ENCODE measurements around the gene SLC9A4. TPM values are rescaled to one million over a fixed set of nuclear protein-coding genes. Genes with fewer than 3 reads are reported as not detected.

Gene SLC9A4
- total RNA-seq, 1 experiment from 2014 or later: 0.07 TPM

DNA sequence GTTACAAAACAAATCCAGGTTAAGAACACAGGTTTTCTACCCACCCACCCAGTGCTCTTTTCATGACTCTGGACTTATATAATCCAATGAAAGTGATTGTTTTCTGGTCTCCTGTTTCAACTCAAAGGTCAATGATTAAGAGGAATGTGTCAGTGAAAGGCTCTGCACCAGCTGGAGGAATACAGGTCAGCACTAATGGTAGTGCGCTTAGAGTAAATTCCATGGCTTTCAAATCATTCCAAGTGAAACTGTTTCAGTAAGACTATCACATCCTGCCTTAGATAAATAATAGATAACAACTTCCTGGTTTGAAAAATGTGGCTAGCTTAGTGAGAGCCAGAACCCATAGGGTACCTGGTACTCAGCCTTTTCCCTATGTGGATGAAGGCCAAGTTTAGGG lies 47.8 kb downstream of the SLC9A4 start:
- Histone ChIP-seq H3K9me2 (ENCODE audit: insufficient read depth) (no peaks in the 10 kb centered on the region), H3K9me3 (ENCODE audit: control insufficient read depth in 1 of 2, insufficient read depth in 1 of 2, low read depth in 1 of 2, low read length in 2 of 2) (no peaks in the 10 kb centered on the region), H3K4me1 (ENCODE audit: control insufficient read depth in 1 of 2, insufficient read depth in 2 of 2, low read length in 2 of 2) (no peaks in the 10 kb centered on the region), H3K27me3 (ENCODE audit: insufficient read depth, low read length) (no peaks in the 10 kb centered on the region), H3K4me2 (ENCODE audit: low read length) (no peak overlapping the region), H3K9ac (ENCODE audit: low read length) (no peak overlapping the region), H3K79me2 (ENCODE audit: insufficient read depth, low read length) (no peaks in the 10 kb centered on the region), H4K20me1 (ENCODE audit: insufficient read depth) (no peaks in the 10 kb centered on the region), H2AFZ (ENCODE audit: low read depth, low read length, poor library complexity, severe bottlenecking) (no peak overlapping the region), H3K36me3 (ENCODE audit: control insufficient read depth in 1 of 2, insufficient read depth in 2 of 2, low read length in 2 of 2) (no peaks in the 10 kb centered on the region), H3K4me3 (replicated peaks in 1 of 2; ENCODE audit: low read depth in 1 of 2, low read length in 2 of 2) (no peak overlapping the region), H3K27ac (ENCODE audit: low read depth, low read length) (no peak overlapping the region)
- CTCF ChIA-PET: no interaction called here
- BruUV-seq (replicated peaks): no TSS peak
- TF ChIP-seq, protein P1, sequence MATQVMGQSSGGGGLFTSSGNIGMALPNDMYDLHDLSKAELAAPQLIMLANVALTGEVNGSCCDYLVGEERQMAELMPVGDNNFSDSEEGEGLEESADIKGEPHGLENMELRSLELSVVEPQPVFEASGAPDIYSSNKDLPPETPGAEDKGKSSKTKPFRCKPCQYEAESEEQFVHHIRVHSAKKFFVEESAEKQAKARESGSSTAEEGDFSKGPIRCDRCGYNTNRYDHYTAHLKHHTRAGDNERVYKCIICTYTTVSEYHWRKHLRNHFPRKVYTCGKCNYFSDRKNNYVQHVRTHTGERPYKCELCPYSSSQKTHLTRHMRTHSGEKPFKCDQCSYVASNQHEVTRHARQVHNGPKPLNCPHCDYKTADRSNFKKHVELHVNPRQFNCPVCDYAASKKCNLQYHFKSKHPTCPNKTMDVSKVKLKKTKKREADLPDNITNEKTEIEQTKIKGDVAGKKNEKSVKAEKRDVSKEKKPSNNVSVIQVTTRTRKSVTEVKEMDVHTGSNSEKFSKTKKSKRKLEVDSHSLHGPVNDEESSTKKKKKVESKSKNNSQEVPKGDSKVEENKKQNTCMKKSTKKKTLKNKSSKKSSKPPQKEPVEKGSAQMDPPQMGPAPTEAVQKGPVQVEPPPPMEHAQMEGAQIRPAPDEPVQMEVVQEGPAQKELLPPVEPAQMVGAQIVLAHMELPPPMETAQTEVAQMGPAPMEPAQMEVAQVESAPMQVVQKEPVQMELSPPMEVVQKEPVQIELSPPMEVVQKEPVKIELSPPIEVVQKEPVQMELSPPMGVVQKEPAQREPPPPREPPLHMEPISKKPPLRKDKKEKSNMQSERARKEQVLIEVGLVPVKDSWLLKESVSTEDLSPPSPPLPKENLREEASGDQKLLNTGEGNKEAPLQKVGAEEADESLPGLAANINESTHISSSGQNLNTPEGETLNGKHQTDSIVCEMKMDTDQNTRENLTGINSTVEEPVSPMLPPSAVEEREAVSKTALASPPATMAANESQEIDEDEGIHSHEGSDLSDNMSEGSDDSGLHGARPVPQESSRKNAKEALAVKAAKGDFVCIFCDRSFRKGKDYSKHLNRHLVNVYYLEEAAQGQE (IDR thresholded peaks at IDR 0.05; ENCODE audit: low read depth): no peak
- no peak for TF ChIP-seq POLR2AphosphoS5 (IDR thresholded peaks at IDR 0.05; ENCODE audit: low read depth, low read length)
- no peak for TF ChIP-seq POLR2A (IDR thresholded peaks at IDR 0.05; ENCODE audit: borderline replicate concordance, extremely low read depth, insufficient read depth, insufficient read length)
- no peak for TF ChIP-seq ZNF274 (IDR thresholded peaks at IDR 0.05; ENCODE audit: low read depth, low read length)
- no peak for TF ChIP-seq SRF (IDR thresholded peaks at IDR 0.05; ENCODE audit: low read depth)
- TF ChIP-seq YY1 (IDR thresholded peaks at IDR 0.05; ENCODE audit: extremely low read depth, insufficient replicate concordance, low read depth, low read length): no peak
- no peak for TF ChIP-seq ELF1 (IDR thresholded peaks at IDR 0.05; ENCODE audit: borderline replicate concordance, low read depth)
- RAD21 ChIA-PET (ENCODE audit: low non-redundant PET in 1 of 2, low total read pairs in 2 of 2, uncharacterized antibody in 2 of 2, unreplicated experiment in 2 of 2): no interaction called here
- POLR2A ChIA-PET: no interaction called here
- no peak for DNase-seq (ENCODE audit: low read depth, low spot score)
- ATAC-seq: no peak
- intact Hi-C loops (cut with micrococcal nuclease): loop anchor here (2.0 to 5.0 kb wide), 3 partner anchors 96 to 286 kb away; partner anchors contain the start of gene SLC9A2
